ENCODE results near the gene ENPP7.
A peak's percentile ranks its signal among the peaks of the same experiment; 100 is the strongest.

Gene ENPP7

GRCh38 chr17:79777120-79777893 lies 46.6 kb downstream of the ENPP7 start (continued):
- peak; percentile 83 for TF ChIP-seq ZNF398 (tag by site-specific recombination; IDR thresholded peaks at IDR 0.05)
- TF ChIP-seq SP7 (tag by site-specific recombination; IDR thresholded peaks at IDR 0.05), result peak; percentile 76
- TF ChIP-seq KLF16 (tag by site-specific recombination; IDR thresholded peaks at IDR 0.05), result peak; percentile 85
- TF ChIP-seq SALL2 (tag by site-specific recombination; IDR thresholded peaks at IDR 0.05; ENCODE audit: borderline replicate concordance), result no peak
- TF ChIP-seq ZNF621 (tag by site-specific recombination; IDR thresholded peaks at IDR 0.05), result no peak
- peak; percentile 80 for TF ChIP-seq ZEB2 (tag by site-specific recombination; IDR thresholded peaks at IDR 0.05)
- no peak for TF ChIP-seq ZNF114 (tag by site-specific recombination; IDR thresholded peaks at IDR 0.05)
- TF ChIP-seq SETDB1 (IDR thresholded peaks at IDR 0.05; ENCODE audit: insufficient read length, low read length), result no peak
- TF ChIP-seq ZBTB20 (tag by site-specific recombination; IDR thresholded peaks at IDR 0.05), result peak; percentile 82
- TF ChIP-seq ZBTB21 (tag by site-specific recombination; IDR thresholded peaks at IDR 0.05), result 0 out of 2 replicates have a peak, but pooled peaks have one; percentile 33
- no peak for TF ChIP-seq ZNF518A (tag by site-specific recombination; conservative IDR thresholded peaks at IDR 0.05; ENCODE audit: low read depth)
- TF ChIP-seq WT1 (tag by site-specific recombination; IDR thresholded peaks at IDR 0.05), result peak; percentile 38; the same call in 1 of the 2 replicates
- peak; percentile 61; the same call in 1 of the 2 replicates for TF ChIP-seq ZNF501 (tag by site-specific recombination; IDR thresholded peaks at IDR 0.05)
- TF ChIP-seq ZNF214 (tag by site-specific recombination; IDR thresholded peaks at IDR 0.05; ENCODE audit: borderline replicate concordance), result no peak
- TF ChIP-seq KLF1 (tag by site-specific recombination; IDR thresholded peaks at IDR 0.05), result peak; percentile 98
- TF ChIP-seq REPIN1 (tag by site-specific recombination; IDR thresholded peaks at IDR 0.05; ENCODE audit: low read depth), result no peak
- no peak for TF ChIP-seq ZNF707 (tag by site-specific recombination; IDR thresholded peaks at IDR 0.05)
- TF ChIP-seq ZNF629 (tag by site-specific recombination; IDR thresholded peaks at IDR 0.05), result peak; percentile 29; the same call in 1 of the 2 replicates
- TF ChIP-seq ZNF184 (tag by site-specific recombination; IDR thresholded peaks at IDR 0.05), result 0 out of 2 replicates have a peak, but pooled peaks have one; percentile 12
- TF ChIP-seq ZNF654 (tag by site-specific recombination; IDR thresholded peaks at IDR 0.05; ENCODE audit: low read depth), result no peak
- TF ChIP-seq INSM2 (tag by site-specific recombination; IDR thresholded peaks at IDR 0.05), result no peak
- TF ChIP-seq ZBTB26 (tag by site-specific recombination; optimal IDR thresholded peaks at IDR 0.05), result peak; percentile 75
- TF ChIP-seq ZNF596 (tag by site-specific recombination; IDR thresholded peaks at IDR 0.05), result no peak
- peak; percentile 95 for TF ChIP-seq CTCF (tag by site-specific recombination; IDR thresholded peaks at IDR 0.05)
- TF ChIP-seq ZNF76 (tag by site-specific recombination; IDR thresholded peaks at IDR 0.05; ENCODE audit: borderline replicate concordance, low read depth), result peak; percentile 35; the same call in 1 of the 2 replicates
- no peak for TF ChIP-seq ZSCAN30 (tag by site-specific recombination; IDR thresholded peaks at IDR 0.05)
- no peak for TF ChIP-seq ZBTB1 (tag by site-specific recombination; IDR thresholded peaks at IDR 0.05)
- no peak for TF ChIP-seq ZNF221 (tag by site-specific recombination; IDR thresholded peaks at IDR 0.05; ENCODE audit: borderline replicate concordance)
- no peak for TF ChIP-seq ZNF830 (tag by site-specific recombination; IDR thresholded peaks at IDR 0.05; ENCODE audit: low read depth)

All from HEK293 (cell line).